NCI-H2171 (cell line): ENCODE measurements around the gene PYCR2.
"Not testable (repeated sequence)": the region's sequence is repeated elsewhere in the genome, so short reads cannot be mapped to it uniquely, and the experiment has no call there.

Experiments used
- DNase-seq: peaks from one replicate; lab custom pipeline; 2025; lab: John Stamatoyannopoulos, UW

The PYCR2 gene

GRCh38 chr1:225923692-225924555 is at the start of gene PYCR2:
PYCR2 (minus strand) TSS chr1:225924250; CDS start chr1:225924110, 140 bp downstream.
- DNase-seq, result peak; percentile 93

GRCh38 chr1:225973158-225973557 is 49.1 kb upstream of the PYCR2 start:
- peak; percentile 87 for DNase-seq

- no peak for DNase-seq
Measured at GRCh38 chr1:225972344-225973152, 48.5 kb upstream of the PYCR2 start.

DNA sequence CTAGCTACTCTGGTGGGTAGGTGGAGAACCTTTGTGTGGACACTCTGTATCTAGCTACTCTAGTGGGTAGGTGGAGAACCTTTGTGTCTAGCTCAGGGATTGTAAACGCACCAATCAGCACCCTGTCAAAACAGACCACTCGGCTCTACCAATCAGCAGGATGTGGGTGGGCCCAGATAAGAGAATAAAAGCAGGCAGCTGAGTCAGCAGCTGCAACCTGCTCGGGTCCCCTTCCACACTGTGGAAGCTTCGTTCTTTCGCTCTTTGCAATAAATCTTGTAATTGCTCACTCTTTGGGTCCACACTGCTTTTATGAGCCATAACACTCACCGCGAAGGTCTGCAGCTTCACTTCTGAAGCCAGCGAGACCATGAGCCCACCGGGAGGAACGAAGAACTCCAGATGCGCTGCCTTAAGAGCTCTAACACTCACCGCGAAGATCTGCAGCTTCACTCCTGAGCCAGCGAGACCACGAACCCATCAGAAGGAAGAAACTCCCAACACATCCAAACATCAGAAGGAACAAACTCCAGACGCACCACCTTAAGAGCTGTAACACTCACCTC is 46.6 kb upstream of the PYCR2 start:
- DNase-seq, result not testable (repeated sequence)

- not testable (repeated sequence) for DNase-seq
Measured at GRCh38 chr1:225969751-225970150, 45.7 kb upstream of the PYCR2 start.

DNA sequence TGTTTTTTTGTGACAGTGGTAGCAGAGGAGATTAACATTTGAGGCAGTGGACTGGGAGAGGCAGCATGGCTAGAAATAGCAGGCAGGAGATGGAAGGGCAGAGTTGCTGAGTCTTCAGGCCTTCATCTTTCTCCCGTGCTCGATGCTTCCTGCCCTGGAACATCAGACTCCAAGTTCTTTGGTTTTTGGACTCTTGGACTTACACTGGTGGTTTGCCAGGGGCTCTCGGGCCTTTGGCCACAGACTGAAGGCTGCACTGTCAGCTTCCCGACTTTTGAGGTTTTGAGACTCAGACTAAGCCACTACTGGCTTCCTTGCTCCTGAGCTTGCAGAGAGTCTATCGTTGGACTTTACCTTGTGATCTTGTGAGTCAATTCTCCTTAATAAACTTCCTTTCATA is 41.2 kb upstream of the PYCR2 start:
- DNase-seq, result no peak

- DNase-seq, result no peak
Measured at GRCh38 chr1:225963735-225964530, 39.9 kb upstream of the PYCR2 start.

GRCh38 chr1:225962440-225962975 is 38.5 kb upstream of the PYCR2 start:
- DNase-seq, result no peak

DNA sequence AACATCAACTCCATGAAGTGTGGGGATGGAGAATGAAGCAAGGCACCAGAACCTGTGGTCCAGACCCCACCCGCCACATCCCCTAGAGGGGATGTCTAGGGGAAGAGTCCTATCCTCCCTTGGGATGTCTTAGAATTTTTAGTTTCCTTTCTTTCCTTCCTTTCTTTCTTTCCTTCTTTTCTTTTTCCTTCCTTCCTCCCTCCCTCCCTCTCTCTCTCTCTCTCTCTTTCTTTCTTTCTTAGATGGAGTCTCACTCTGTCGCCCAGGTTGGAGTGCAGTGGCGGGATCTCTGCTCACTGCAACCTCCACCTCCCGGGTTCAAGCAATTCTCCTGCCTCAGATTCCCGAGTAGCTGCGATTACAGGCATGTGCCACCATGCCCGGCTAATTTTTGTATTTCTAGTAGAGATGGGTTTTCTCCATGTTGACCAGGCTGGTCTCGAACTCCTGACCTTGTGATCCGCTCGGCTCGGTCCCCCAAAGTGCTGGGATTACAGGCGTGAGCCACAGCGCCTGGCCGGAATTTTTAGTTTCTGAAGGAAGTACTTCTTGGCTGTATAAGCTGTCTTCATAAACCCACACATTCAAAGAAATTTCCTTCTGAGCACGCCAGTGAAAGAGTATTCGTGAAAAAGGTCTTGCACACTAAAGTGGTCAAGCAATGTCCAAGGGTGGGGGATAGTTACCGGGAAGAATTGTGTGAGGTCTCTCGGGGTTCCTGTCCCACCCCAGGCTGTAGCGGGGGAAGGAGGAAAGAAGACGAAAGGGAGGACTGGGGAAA is 37.8 kb upstream of the PYCR2 start:
- no peak for DNase-seq

- no peak for DNase-seq
Measured at GRCh38 chr1:225958041-225958440, 34.0 kb upstream of the PYCR2 start.

DNA sequence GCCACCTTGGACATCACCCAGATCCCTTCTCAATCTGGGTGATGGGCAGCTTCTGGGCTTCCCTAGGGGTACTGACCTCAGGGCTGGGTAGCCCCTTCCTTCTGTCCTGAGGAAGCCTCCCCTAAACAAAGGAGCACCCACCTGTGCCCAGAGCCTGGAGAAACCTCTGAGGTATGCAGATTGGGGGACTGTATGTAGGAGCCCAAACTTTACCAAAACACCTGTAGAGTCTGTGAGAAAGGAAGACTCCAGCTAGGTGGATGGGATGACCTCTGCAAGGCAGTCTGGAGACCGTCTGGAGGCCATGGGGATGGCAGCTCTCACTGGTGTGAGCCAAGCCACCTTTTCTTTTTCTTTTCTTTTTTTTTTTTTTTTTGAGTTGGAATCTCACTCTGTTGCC is 30.7 kb upstream of the PYCR2 start:
- no peak for DNase-seq

DNA sequence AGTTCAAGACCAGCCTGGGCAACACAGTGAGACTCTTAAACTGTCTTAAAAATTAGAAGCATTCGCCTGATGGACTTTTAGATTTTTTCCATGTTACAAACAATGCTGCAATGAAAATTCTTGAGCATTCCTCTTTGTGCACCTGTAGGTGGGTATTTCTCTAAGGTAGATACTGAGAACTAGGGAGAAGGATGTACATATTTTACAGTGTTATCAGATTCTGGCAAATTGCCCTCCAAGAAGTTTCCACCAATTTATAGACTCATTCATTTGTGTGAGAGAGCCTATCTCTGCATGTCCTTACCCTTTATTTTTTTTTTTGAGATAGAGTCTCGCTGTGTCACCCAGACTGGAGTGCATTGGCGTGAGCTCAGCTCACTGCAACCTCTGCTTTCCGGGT is 29.3 kb upstream of the PYCR2 start:
- no peak for DNase-seq

GRCh38 chr1:225950905-225951497 is 27.0 kb upstream of the PYCR2 start:
- no peak for DNase-seq

GRCh38 chr1:225949041-225949440 is 25.0 kb upstream of the PYCR2 start:
- no peak for DNase-seq

DNA sequence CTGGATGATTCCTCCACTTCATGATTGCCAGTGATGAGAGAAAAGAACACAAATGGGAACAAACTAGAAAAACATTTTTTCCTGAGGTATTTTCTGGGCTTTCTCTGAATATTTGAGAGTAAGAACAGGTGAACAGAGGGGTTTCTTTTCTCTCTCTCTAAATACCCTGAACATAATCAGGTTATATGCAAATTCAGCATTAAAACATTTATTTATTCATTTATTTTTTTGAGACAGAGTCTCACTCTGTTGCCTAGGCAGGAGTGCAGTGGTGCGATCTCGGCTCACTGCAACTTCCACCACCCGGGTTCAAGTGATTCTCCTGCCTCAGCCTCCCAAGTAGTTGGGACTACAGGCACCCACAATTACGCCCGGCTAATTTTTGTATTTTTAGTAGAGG is 22.8 kb upstream of the PYCR2 start:
- DNase-seq, result no peak

GRCh38 chr1:225946082-225946620 is 22.1 kb upstream of the PYCR2 start:
- no peak for DNase-seq

GRCh38 chr1:225945564-225945963 is 21.5 kb upstream of the PYCR2 start:
- DNase-seq, result no peak

DNA sequence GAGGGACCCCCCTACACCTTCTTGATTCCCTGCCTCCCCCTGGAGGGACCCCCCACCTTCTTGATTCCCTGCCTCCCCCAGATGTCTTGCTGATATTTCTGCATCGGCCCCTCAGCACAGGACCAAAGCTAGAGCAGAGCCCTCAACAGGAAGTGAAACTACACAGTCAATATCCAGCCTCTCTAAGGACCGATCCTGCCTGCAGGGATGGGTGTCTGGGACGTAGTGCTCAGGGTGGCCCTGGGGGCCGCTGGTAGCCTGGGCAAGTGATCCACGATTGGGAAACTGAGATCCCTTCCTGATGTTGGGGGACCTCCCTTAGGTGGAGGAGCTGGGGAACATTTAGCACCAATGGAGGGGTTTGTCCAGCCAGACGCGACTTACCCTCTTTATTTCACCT is 20.9 kb upstream of the PYCR2 start:
- no peak for DNase-seq

DNA sequence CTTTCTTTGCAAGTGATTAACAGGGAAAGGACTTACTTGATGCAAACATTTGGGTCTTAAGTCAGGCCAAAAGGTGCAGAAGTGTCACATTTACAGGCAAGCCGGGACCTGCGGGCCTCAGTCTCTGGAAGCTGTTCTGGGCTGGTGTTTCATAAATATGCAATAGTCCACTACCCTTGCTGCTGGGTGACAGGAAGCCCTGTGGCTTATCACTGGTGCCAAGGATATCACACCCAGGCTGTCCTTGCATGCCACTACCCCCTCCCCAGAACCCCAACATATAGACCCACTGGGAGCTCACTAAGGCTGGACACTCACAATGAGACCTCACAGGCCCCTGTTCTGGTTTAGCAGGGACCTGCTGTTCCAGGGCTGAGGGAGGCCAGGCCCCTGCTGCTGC is 20.3 kb upstream of the PYCR2 start:
- DNase-seq, result no peak

DNA sequence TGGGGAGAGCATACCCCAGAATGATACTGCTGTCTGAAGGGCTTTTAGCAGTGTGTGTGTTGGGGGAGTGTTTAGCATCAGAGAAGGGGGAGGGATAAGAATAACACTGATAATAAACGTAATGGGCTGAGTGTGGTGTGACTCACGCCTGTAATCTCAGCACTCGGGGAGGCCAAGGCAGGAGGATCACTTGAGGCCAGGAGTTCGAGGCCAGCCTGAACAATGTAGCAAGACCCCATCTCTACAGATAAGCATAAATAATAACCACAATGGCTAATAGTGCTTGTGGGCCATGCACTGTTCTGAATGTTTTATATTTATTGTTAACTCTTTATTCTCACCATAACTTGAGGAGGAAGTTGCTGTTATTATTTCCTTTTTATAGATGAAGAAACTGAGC is 19.5 kb upstream of the PYCR2 start:
- DNase-seq, result no peak
